GM12875 (cell line): Measurements from ENCODE around the gene EPHA7.

Source experiments
- H3K4me3 ChIP-seq: one replicate; pipeline ENCODE4 v1.5.1; 2011; ENCODE audit warnings: low read depth, low read length, control low read depth
- CTCF ChIP-seq: IDR thresholded peaks from 2 replicates; pipeline ENCODE4 v1.5.1; 2011; ENCODE audit warnings: low read depth, mild to moderate bottlenecking, control low read depth, inconsistent platforms, low read length, moderate library complexity, borderline replicate concordance; ENCODE audit not compliant: insufficient read depth

Gene EPHA7

GRCh38 chr6:93294879-93295278, 124.5 kb downstream of the EPHA7 start:
- H3K4me3 ChIP-seq = no peak overlapping the region
- no peak for TF ChIP-seq CTCF

- no peak for TF ChIP-seq CTCF
- H3K4me3 ChIP-seq = no peak overlapping the region
Measured at GRCh38 chr6:93293872-93294271, 125.5 kb downstream of the EPHA7 start.

- no peak overlapping the region for H3K4me3 ChIP-seq
- no peak for TF ChIP-seq CTCF
Measured at GRCh38 chr6:93293460-93293859, 125.9 kb downstream of the EPHA7 start.

- no peak overlapping the region for H3K4me3 ChIP-seq
- no peak for TF ChIP-seq CTCF
Measured at GRCh38 chr6:93282521-93283031, 136.8 kb downstream of the EPHA7 start.

- TF ChIP-seq CTCF = no peak
- H3K4me3 ChIP-seq = no peak overlapping the region
Measured at GRCh38 chr6:93278241-93278640, 141.1 kb downstream of the EPHA7 start.

- H3K4me3 ChIP-seq = no peak overlapping the region
- TF ChIP-seq CTCF = no peak
Measured at GRCh38 chr6:93272896-93273295, 146.5 kb downstream of the EPHA7 start.

- no peak overlapping the region for H3K4me3 ChIP-seq
- no peak for TF ChIP-seq CTCF
Measured at GRCh38 chr6:93272211-93272610, 147.1 kb downstream of the EPHA7 start.
